Measurements from ENCODE around the gene ST6GALNAC3. TPM values are rescaled to one million over a fixed set of nuclear protein-coding genes. Genes with fewer than 3 reads are reported as not detected.

Gene ST6GALNAC3
- total and polyA plus RNA-seq, 2 donors = 1.2 to 1.8 TPM

- Histone ChIP-seq H3K27ac (ENCODE audit: low read depth in 1 of 2, low read length in 1 of 2) (no peak overlapping the region), H3K9me3 (ENCODE audit: control insufficient read depth in 2 of 2, insufficient read depth in 1 of 2, low read length in 1 of 2) (no peaks in the 10 kb centered on the region), H3K4me1 (ENCODE audit: control insufficient read depth in 2 of 2, insufficient read depth in 2 of 2, low read length in 2 of 2) (peaks cover 3 to 31% of the 10 kb centered on the region in 2 donors), H3K4me3 (ENCODE audit: low read length in 2 of 2) (no peak overlapping the region), H3K27me3 (ENCODE audit: control insufficient read depth in 2 of 2, insufficient read depth in 1 of 2, low read length in 1 of 2) (no peaks in the 10 kb centered on the region), H3K36me3 (ENCODE audit: control insufficient read depth in 2 of 2, insufficient read depth in 2 of 2, low read length in 1 of 2) (no peaks in the 10 kb centered on the region)
- no peak for DNase-seq (ENCODE audit: low read depth in 6 of 9, low spot score in 9 of 9)
- 96% methylated on average over 2 of the region's 2 CpGs for WGBS
Measured at GRCh38 chr1:76257823-76258222, 183.3 kb downstream of the ST6GALNAC3 start.

- no peak overlapping the region for H3K27ac ChIP-seq (ENCODE audit: low read depth in 1 of 2, low read length in 1 of 2)
- 92% methylated on average over 1 of the region's 1 CpG for WGBS
- peaks cover 3 to 31% of the 10 kb centered on the region in 2 donors for H3K4me1 ChIP-seq (ENCODE audit: control insufficient read depth in 2 of 2, insufficient read depth in 2 of 2, low read length in 2 of 2)
- no peak overlapping the region for H3K4me3 ChIP-seq (ENCODE audit: low read length in 2 of 2)
- DNase-seq (ENCODE audit: low read depth in 6 of 9, low spot score in 9 of 9) = no peak
- H3K27me3 ChIP-seq (ENCODE audit: control insufficient read depth in 2 of 2, insufficient read depth in 1 of 2, low read length in 1 of 2) = no peaks in the 10 kb centered on the region
- H3K36me3 ChIP-seq (ENCODE audit: control insufficient read depth in 2 of 2, insufficient read depth in 2 of 2, low read length in 1 of 2) = no peaks in the 10 kb centered on the region
- no peaks in the 10 kb centered on the region for H3K9me3 ChIP-seq (ENCODE audit: control insufficient read depth in 2 of 2, insufficient read depth in 1 of 2, low read length in 1 of 2)
Measured at GRCh38 chr1:76259270-76259669, 184.7 kb downstream of the ST6GALNAC3 start.

GRCh38 chr1:76260279-76260678 is 185.7 kb downstream of the ST6GALNAC3 start:
- H3K4me1 ChIP-seq (ENCODE audit: control insufficient read depth in 2 of 2, insufficient read depth in 2 of 2, low read length in 2 of 2) = peaks cover 3 to 21% of the 10 kb centered on the region in 2 donors
- H3K36me3 ChIP-seq (ENCODE audit: control insufficient read depth in 2 of 2, insufficient read depth in 2 of 2, low read length in 1 of 2) = no peaks in the 10 kb centered on the region
- no peak overlapping the region for H3K4me3 ChIP-seq (ENCODE audit: low read length in 2 of 2)
- H3K9me3 ChIP-seq (ENCODE audit: control insufficient read depth in 2 of 2, insufficient read depth in 1 of 2, low read length in 1 of 2) = no peaks in the 10 kb centered on the region
- 49% methylated on average over 2 of the region's 2 CpGs for WGBS
- no peak for DNase-seq (ENCODE audit: low read depth in 6 of 9, low spot score in 9 of 9)
- H3K27me3 ChIP-seq (ENCODE audit: control insufficient read depth in 2 of 2, insufficient read depth in 1 of 2, low read length in 1 of 2) = no peaks in the 10 kb centered on the region
- no peak overlapping the region for H3K27ac ChIP-seq (ENCODE audit: low read depth in 1 of 2, low read length in 1 of 2)

GRCh38 chr1:76262601-76263000 is 188.1 kb downstream of the ST6GALNAC3 start:
- Histone ChIP-seq H3K27me3 (ENCODE audit: control insufficient read depth in 2 of 2, insufficient read depth in 1 of 2, low read length in 1 of 2) (no peaks in the 10 kb centered on the region), H3K4me3 (ENCODE audit: low read length in 2 of 2) (no peak overlapping the region), H3K4me1 (ENCODE audit: control insufficient read depth in 2 of 2, insufficient read depth in 2 of 2, low read length in 2 of 2) (peaks cover 0 to 19% of the 10 kb centered on the region in 2 donors), H3K27ac (ENCODE audit: low read depth in 1 of 2, low read length in 1 of 2) (no peak overlapping the region), H3K9me3 (ENCODE audit: control insufficient read depth in 2 of 2, insufficient read depth in 1 of 2, low read length in 1 of 2) (no peaks in the 10 kb centered on the region), H3K36me3 (ENCODE audit: control insufficient read depth in 2 of 2, insufficient read depth in 2 of 2, low read length in 1 of 2) (no peaks in the 10 kb centered on the region)
- no peak for DNase-seq (ENCODE audit: low read depth in 6 of 9, low spot score in 9 of 9)
- WGBS = 96% methylated on average over 5 of the region's 5 CpGs

- H3K36me3 ChIP-seq (ENCODE audit: control insufficient read depth in 2 of 2, insufficient read depth in 2 of 2, low read length in 1 of 2) = no peaks in the 10 kb centered on the region
- H3K4me1 ChIP-seq (ENCODE audit: control insufficient read depth in 2 of 2, insufficient read depth in 2 of 2, low read length in 2 of 2) = peaks cover 9 to 39% of the 10 kb centered on the region in 2 donors
- no peaks in the 10 kb centered on the region for H3K27me3 ChIP-seq (ENCODE audit: control insufficient read depth in 2 of 2, insufficient read depth in 1 of 2, low read length in 1 of 2)
- H3K27ac ChIP-seq (ENCODE audit: low read depth in 1 of 2, low read length in 1 of 2) = no peak overlapping the region
- no peak for DNase-seq (ENCODE audit: low read depth in 6 of 9, low spot score in 9 of 9)
- no peak overlapping the region for H3K4me3 ChIP-seq (ENCODE audit: low read length in 2 of 2)
- H3K9me3 ChIP-seq (ENCODE audit: control insufficient read depth in 2 of 2, insufficient read depth in 1 of 2, low read length in 1 of 2) = no peaks in the 10 kb centered on the region
Measured at GRCh38 chr1:76264642-76265041, 190.1 kb downstream of the ST6GALNAC3 start.

- DNase-seq (ENCODE audit: low read depth in 6 of 9, low spot score in 9 of 9) = no peak
- Histone ChIP-seq H3K36me3 (ENCODE audit: control insufficient read depth in 2 of 2, insufficient read depth in 2 of 2, low read length in 1 of 2) (no peaks in the 10 kb centered on the region), H3K4me3 (ENCODE audit: low read length in 2 of 2) (no peak overlapping the region), H3K9me3 (ENCODE audit: control insufficient read depth in 2 of 2, insufficient read depth in 1 of 2, low read length in 1 of 2) (no peaks in the 10 kb centered on the region), H3K27me3 (ENCODE audit: control insufficient read depth in 2 of 2, insufficient read depth in 1 of 2, low read length in 1 of 2) (no peaks in the 10 kb centered on the region), H3K27ac (ENCODE audit: low read depth in 1 of 2, low read length in 1 of 2) (no peak overlapping the region), H3K4me1 (ENCODE audit: control insufficient read depth in 2 of 2, insufficient read depth in 2 of 2, low read length in 2 of 2) (peaks cover 9 to 33% of the 10 kb centered on the region in 2 donors)
- WGBS = 97% methylated on average over 4 of the region's 4 CpGs
Measured at GRCh38 chr1:76266762-76267161, 192.2 kb downstream of the ST6GALNAC3 start.

GRCh38 chr1:76267631-76268030 is 193.1 kb downstream of the ST6GALNAC3 start:
- H3K4me3 ChIP-seq (ENCODE audit: low read length in 2 of 2) = no peak overlapping the region
- no peaks in the 10 kb centered on the region for H3K36me3 ChIP-seq (ENCODE audit: control insufficient read depth in 2 of 2, insufficient read depth in 2 of 2, low read length in 1 of 2)
- WGBS = 65% methylated on average over 2 of the region's 2 CpGs
- H3K27ac ChIP-seq (ENCODE audit: low read depth in 1 of 2, low read length in 1 of 2) = peak overlapping the region in 1 of 2 donors; percentile 33
- no peaks in the 10 kb centered on the region for H3K9me3 ChIP-seq (ENCODE audit: control insufficient read depth in 2 of 2, insufficient read depth in 1 of 2, low read length in 1 of 2)
- no peaks in the 10 kb centered on the region for H3K27me3 ChIP-seq (ENCODE audit: control insufficient read depth in 2 of 2, insufficient read depth in 1 of 2, low read length in 1 of 2)
- DNase-seq (ENCODE audit: low read depth in 6 of 9, low spot score in 9 of 9) = peak in 6 of 9 donors; percentile 54 to 89 (median 64)
- H3K4me1 ChIP-seq (ENCODE audit: control insufficient read depth in 2 of 2, insufficient read depth in 2 of 2, low read length in 2 of 2) = peaks cover 9 to 33% of the 10 kb centered on the region in 2 donors

GRCh38 chr1:76268341-76268740 is 193.8 kb downstream of the ST6GALNAC3 start:
- WGBS = 81% methylated on average over 2 of the region's 2 CpGs
- H3K9me3 ChIP-seq (ENCODE audit: control insufficient read depth in 2 of 2, insufficient read depth in 1 of 2, low read length in 1 of 2) = no peaks in the 10 kb centered on the region
- H3K27me3 ChIP-seq (ENCODE audit: control insufficient read depth in 2 of 2, insufficient read depth in 1 of 2, low read length in 1 of 2) = no peaks in the 10 kb centered on the region
- peaks cover 9 to 33% of the 10 kb centered on the region in 2 donors for H3K4me1 ChIP-seq (ENCODE audit: control insufficient read depth in 2 of 2, insufficient read depth in 2 of 2, low read length in 2 of 2)
- no peak overlapping the region for H3K4me3 ChIP-seq (ENCODE audit: low read length in 2 of 2)
- peak overlapping the region in 1 of 2 donors; percentile 56 for H3K27ac ChIP-seq (ENCODE audit: low read depth in 1 of 2, low read length in 1 of 2)
- no peaks in the 10 kb centered on the region for H3K36me3 ChIP-seq (ENCODE audit: control insufficient read depth in 2 of 2, insufficient read depth in 2 of 2, low read length in 1 of 2)
- no peak for DNase-seq (ENCODE audit: low read depth in 6 of 9, low spot score in 9 of 9)

- Histone ChIP-seq H3K27me3 (ENCODE audit: control insufficient read depth in 2 of 2, insufficient read depth in 1 of 2, low read length in 1 of 2) (no peaks in the 10 kb centered on the region), H3K27ac (ENCODE audit: low read depth in 1 of 2, low read length in 1 of 2) (no peak overlapping the region), H3K36me3 (ENCODE audit: control insufficient read depth in 2 of 2, insufficient read depth in 2 of 2, low read length in 1 of 2) (no peaks in the 10 kb centered on the region), H3K9me3 (ENCODE audit: control insufficient read depth in 2 of 2, insufficient read depth in 1 of 2, low read length in 1 of 2) (no peaks in the 10 kb centered on the region), H3K4me1 (ENCODE audit: control insufficient read depth in 2 of 2, insufficient read depth in 2 of 2, low read length in 2 of 2) (peaks cover 9 to 33% of the 10 kb centered on the region in 2 donors), H3K4me3 (ENCODE audit: low read length in 2 of 2) (no peak overlapping the region)
- WGBS = 41% methylated on average over 2 of the region's 2 CpGs
- peak in 1 of 9 donors; percentile 58 for DNase-seq (ENCODE audit: low read depth in 6 of 9, low spot score in 9 of 9)
Measured at GRCh38 chr1:76269155-76269554, 194.6 kb downstream of the ST6GALNAC3 start.

GRCh38 chr1:76274302-76274701 is 199.8 kb downstream of the ST6GALNAC3 start:
- no peaks in the 10 kb centered on the region for H3K9me3 ChIP-seq (ENCODE audit: control insufficient read depth in 2 of 2, insufficient read depth in 1 of 2, low read length in 1 of 2)
- no peak for DNase-seq (ENCODE audit: low read depth in 6 of 9, low spot score in 9 of 9)
- no peak overlapping the region for H3K4me3 ChIP-seq (ENCODE audit: low read length in 2 of 2)
- no peak overlapping the region for H3K27ac ChIP-seq (ENCODE audit: low read depth in 1 of 2, low read length in 1 of 2)
- peaks cover under 1 to 10% of the 10 kb centered on the region in 2 donors for H3K4me1 ChIP-seq (ENCODE audit: control insufficient read depth in 2 of 2, insufficient read depth in 2 of 2, low read length in 2 of 2)
- H3K36me3 ChIP-seq (ENCODE audit: control insufficient read depth in 2 of 2, insufficient read depth in 2 of 2, low read length in 1 of 2) = no peaks in the 10 kb centered on the region
- WGBS = 99% methylated on average over 1 of the region's 1 CpG
- H3K27me3 ChIP-seq (ENCODE audit: control insufficient read depth in 2 of 2, insufficient read depth in 1 of 2, low read length in 1 of 2) = no peaks in the 10 kb centered on the region
